Stimulated activated CD4-positive, alpha-beta T cell treated with anti-CD3 and anti-CD28 coated beads, Interleukin-4, amount 100 ng/mL, for 48 hours (primary cell): Measurements from ENCODE around the gene CCDC88C.

Source experiments
- DNase-seq, 2 donors: peaks; one replicate each; pipeline ENCODE4 v3.0.0-alpha.2; 2020; ENCODE audit warnings: low read depth in 2 of 2

Gene CCDC88C

GRCh38 chr14:91311284-91311662 is 106.3 kb downstream of the CCDC88C start:
- peak in 1 of 2 donors; percentile 24 for DNase-seq

DNA sequence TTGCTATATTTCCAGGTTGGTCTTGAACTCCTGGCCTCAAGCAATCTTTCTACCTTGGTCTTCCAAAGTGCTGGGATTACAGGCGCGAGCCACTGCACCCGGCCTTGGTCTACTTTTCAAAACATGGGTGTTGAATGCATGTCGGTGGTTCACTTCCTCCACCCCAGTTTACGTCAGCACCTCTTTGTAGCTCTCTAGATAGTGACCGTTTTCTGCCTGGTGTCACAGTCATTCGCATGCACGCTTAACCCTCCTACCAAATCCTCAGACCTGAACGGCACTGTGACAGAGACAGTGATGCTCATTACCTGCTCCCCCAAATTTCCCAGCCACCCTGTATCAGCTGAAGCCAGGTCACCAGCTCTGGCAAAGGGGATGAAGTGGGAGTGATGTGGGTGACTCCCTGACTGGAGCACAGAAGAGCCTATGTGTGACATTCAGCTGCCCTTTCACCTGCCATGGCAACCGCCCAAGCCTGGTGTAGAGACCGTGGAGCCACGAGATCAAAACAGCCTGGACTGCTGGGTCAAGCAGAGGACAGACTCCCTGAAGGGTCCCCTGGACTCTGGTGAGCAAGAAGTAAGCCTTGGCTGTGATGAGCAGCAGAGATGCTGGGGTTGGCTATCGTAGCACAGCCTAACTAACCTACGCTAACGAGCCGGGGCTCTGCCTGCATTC is 106.9 kb downstream of the CCDC88C start:
- no peak for DNase-seq

DNA sequence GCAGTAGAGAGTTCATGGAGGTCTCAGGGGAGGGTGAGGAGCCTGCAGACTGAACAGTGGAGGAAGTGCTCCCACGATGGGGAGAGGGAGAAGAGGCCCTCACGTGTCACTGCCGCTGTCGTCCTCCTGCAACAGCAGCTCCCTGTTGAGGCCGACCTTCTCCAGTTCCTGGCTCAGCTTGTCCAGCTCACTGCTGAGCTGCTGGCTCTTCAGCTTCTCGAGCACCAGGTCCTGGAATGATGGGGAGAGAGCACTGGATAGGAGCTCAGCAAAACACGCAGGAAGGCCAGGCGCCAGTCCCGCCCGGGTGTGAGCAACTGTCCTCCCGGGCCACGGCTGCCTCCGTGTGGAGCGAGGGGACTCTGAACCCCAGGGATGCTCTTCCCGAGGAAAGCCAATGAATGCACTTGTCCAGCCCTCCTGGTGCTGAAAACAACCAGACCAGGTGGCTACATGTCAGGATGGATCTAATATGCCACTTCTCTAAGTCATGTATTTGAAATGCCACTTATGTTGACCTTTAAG is 107.8 kb downstream of the CCDC88C start:
- DNase-seq = no peak

DNA sequence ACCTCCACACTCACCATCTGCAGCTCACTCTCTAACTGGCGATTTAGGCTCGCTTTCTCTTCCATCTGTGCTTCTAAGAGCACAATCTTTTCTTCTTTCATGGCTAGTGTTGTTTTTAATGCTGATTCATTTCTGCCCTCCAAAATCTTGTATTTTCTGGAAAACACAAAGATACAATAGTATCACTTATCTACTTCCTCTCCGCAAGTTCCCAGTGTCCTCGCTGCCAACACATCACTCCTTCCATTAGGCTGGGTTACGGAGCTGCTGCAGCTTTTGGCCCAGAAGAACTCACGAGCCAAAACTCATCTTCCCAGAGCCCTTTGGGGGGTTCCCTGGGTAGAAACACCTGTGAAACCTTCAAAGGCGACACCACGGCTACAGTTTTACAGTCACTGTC is 109.3 kb downstream of the CCDC88C start:
- DNase-seq = no peak

GRCh38 chr14:91307652-91308051 is 110.0 kb downstream of the CCDC88C start:
- DNase-seq = no peak

- DNase-seq = no peak
These were observed 110.6 kb downstream of the CCDC88C start for GRCh38 chr14:91307046-91307445.

GRCh38 chr14:91306547-91306946 is 111.1 kb downstream of the CCDC88C start:
- no peak for DNase-seq

DNA sequence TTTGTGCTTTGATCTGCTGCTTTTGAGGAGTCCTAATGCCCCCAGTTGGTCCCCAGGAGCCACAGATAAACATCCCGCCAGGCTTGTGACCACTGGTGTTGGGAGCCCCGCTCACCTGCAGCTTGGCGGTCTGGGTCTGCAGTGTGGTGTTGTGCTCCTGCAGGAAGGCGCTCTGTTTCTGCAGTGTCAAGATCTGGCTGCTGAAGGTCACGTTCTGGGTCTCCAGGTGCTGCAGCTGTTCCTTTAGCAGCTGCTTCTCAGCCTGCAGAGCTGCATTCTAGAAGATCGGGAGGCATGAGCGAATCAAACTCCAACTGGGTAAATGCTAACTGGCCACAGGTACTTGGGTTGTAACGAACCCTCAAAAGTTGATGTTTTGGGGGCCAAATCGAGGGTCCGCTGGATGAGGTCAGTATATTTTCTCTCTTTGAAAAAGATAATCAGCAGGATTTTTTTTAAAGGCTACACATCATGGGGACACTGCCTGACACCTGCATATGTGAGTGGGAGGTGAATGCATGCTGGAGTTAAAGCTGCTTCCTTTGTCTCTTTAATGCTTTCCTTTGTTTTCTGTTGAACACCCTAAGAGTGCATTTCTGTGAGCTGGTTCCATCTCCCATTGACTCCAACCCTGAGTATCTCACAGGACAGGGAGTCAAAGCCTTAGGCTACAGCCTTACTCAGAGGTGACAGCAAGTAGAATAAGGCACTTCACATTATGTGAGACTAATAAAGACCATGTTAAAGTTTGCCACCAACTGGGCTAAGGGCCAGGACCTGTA is 111.8 kb downstream of the CCDC88C start:
- DNase-seq = no peak

DNA sequence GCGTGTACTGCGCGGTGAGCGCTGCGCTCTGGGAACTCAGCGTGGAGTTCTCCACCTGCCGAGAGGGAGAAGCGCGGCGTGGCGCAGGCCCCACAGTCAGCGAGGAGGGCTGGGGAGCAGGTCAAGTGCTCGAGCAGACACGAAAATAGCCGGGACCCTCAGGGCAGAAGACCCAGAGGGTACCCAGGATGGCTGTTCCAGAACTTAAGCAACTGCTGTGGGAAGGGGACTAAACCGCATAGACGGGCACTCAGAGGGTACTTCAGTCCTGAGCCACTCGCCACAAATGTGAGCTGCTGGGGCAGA is 113.7 kb downstream of the CCDC88C start:
- DNase-seq = no peak

DNA sequence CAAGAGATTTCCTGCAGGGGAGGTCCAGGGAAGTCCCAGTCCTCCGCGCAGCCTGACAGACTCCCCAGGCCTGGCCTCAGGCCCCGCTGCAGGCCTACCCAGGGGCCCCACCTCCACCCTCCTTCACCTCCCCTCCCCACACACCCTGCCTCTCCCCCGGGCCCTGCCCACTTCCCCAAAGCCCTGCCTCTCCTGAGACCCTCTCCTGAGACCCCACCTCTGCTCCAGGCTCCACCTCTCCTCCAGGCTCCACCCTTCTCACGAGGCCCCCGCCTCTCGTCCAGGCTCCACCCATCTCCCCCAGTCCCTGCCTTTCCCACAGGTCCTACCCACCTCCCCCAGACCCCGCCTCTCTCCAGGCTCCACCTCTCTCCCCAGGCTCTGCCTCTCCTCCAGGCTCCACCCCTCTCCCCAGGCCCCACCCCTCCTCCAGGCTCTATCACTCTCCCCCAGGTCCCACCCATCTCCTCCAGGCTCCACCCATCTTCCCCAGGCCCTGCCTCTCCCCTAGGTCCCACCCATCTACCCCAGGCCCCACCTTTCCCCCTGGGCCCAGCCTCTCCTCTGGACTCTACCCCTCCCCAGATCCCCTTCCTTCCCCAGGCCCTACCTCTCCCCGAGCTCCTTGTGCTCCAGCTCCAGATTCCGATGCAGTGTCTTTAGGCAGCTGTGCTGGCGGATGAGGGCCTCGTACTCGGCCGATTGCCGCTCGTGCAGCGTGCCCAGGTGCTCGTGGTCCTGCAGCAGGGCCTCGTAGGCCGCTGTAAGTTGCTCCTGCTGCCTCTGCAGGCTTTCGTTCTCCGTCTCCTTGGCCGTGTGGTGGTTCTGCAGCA is 114.3 kb downstream of the CCDC88C start:
- DNase-seq = peak; percentile 82 to 91

- peak in 1 of 2 donors; percentile 33 for DNase-seq
These were observed 115.2 kb downstream of the CCDC88C start for GRCh38 chr14:91302391-91302790.

GRCh38 chr14:91300957-91301356 is 116.7 kb downstream of the CCDC88C start:
- DNase-seq = no peak

- no peak for DNase-seq
These were observed 117.2 kb downstream of the CCDC88C start for GRCh38 chr14:91300283-91300895.

- DNase-seq = no peak
These were observed 118.2 kb downstream of the CCDC88C start for GRCh38 chr14:91299121-91300115.

GRCh38 chr14:91298576-91298975 is 119.0 kb downstream of the CCDC88C start:
- no peak for DNase-seq

- no peak for DNase-seq
These were observed 120.4 kb downstream of the CCDC88C start for GRCh38 chr14:91297081-91297711.

- DNase-seq = no peak
These were observed 121.5 kb downstream of the CCDC88C start for GRCh38 chr14:91295851-91296796.

- DNase-seq = no peak
These were observed 122.3 kb downstream of the CCDC88C start for GRCh38 chr14:91295276-91295845.

DNA sequence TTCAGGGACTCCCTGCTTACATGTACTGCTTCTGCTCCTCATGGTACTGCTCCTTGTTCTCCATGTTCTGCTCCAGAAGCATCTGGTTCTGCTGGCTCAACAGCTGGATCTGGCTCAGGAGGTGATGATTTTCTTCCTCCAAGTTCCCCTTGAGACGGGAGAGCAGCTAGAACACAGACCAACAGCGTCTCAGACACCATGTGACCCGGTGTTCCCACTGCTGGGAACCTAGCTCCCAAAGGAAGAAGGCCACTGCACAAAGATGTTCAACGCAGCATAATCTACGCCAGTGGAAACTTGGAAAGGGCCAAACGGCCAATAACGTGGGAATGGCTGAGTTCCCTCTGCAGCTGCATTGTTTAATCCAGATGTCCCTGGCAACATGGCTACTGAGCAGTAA is 123.5 kb downstream of the CCDC88C start:
- DNase-seq = no peak
